ENCODE results near the gene CENPF. TPM values are rescaled to one million over a fixed set of nuclear protein-coding genes. Genes with fewer than 3 reads are reported as not detected.
A peak's percentile ranks its signal among the peaks of the same experiment; 100 is the strongest.

Gene CENPF
- 4.7 TPM for total RNA-seq

GRCh38 chr1:214602764-214603657 is at the start of gene CENPF:
Gene CENPF, plus strand, starts transcription at chr1:214603195. Its CDS starts 10,560 bp downstream, at chr1:214613755.
- Histone ChIP-seq H3K27ac (ENCODE audit: low read depth, low read length) (peak within 1 kb of the TSS; percentile 63), H3K4me3 (ENCODE audit: low read length in 3 of 3) (peak within 1 kb of the TSS; percentile 82 to 95 (median 89)), H3K9me3 (ENCODE audit: control insufficient read depth in 3 of 3, low read length in 3 of 3) (no peaks in the 10 kb centered on the region), H3K36me3 (ENCODE audit: control insufficient read depth in 3 of 3, insufficient read depth in 3 of 3, low read length in 3 of 3) (no peaks in the 10 kb centered on the region), H3K4me1 (ENCODE audit: control insufficient read depth in 3 of 3, insufficient read depth in 3 of 3, low read length in 3 of 3) (peaks cover 5 to 10% (median 7%) of the 10 kb centered on the region in 3 donors), H3K27me3 (ENCODE audit: control insufficient read depth in 3 of 3, insufficient read depth in 3 of 3, low read length in 3 of 3) (no peaks in the 10 kb centered on the region), H3K9ac (ENCODE audit: low read depth in 1 of 3, low read length in 3 of 3) (peak within 1 kb of the TSS; percentile 59 to 81 (median 73))

GRCh38 chr1:214557952-214558735 is 44.9 kb upstream of the CENPF start:
- Histone ChIP-seq H3K27ac (ENCODE audit: low read depth, low read length) (peak overlapping the region; percentile 13), H3K4me3 (ENCODE audit: low read length in 3 of 3) (no peak overlapping the region), H3K4me1 (ENCODE audit: control insufficient read depth in 3 of 3, insufficient read depth in 3 of 3, low read length in 3 of 3) (peaks cover 0 to 7% (median 0%) of the 10 kb centered on the region in 3 donors), H3K9ac (ENCODE audit: low read depth in 1 of 3, low read length in 3 of 3) (no peak overlapping the region), H3K27me3 (ENCODE audit: control insufficient read depth in 3 of 3, insufficient read depth in 3 of 3, low read length in 3 of 3) (no peaks in the 10 kb centered on the region), H3K9me3 (ENCODE audit: control insufficient read depth in 3 of 3, low read length in 3 of 3) (no peaks in the 10 kb centered on the region), H3K36me3 (ENCODE audit: control insufficient read depth in 3 of 3, insufficient read depth in 3 of 3, low read length in 3 of 3) (no peaks in the 10 kb centered on the region)

- Histone ChIP-seq H3K4me1 (ENCODE audit: control insufficient read depth in 3 of 3, insufficient read depth in 3 of 3, low read length in 3 of 3) (no peaks in the 10 kb centered on the region), H3K9me3 (ENCODE audit: control insufficient read depth in 3 of 3, low read length in 3 of 3) (no peaks in the 10 kb centered on the region), H3K36me3 (ENCODE audit: control insufficient read depth in 3 of 3, insufficient read depth in 3 of 3, low read length in 3 of 3) (no peaks in the 10 kb centered on the region)
Observed at GRCh38 chr1:214563881-214564280, 39.1 kb upstream of the CENPF start.

GRCh38 chr1:214565310-214565709 is 37.7 kb upstream of the CENPF start:
- Histone ChIP-seq H3K4me1 (ENCODE audit: control insufficient read depth in 3 of 3, insufficient read depth in 3 of 3, low read length in 3 of 3) (no peaks in the 10 kb centered on the region), H3K27me3 (ENCODE audit: control insufficient read depth in 3 of 3, insufficient read depth in 3 of 3, low read length in 3 of 3) (no peaks in the 10 kb centered on the region), H3K27ac (ENCODE audit: low read depth, low read length) (no peak overlapping the region), H3K4me3 (ENCODE audit: low read length in 3 of 3) (no peak overlapping the region), H3K9ac (ENCODE audit: low read depth in 1 of 3, low read length in 3 of 3) (no peak overlapping the region), H3K9me3 (ENCODE audit: control insufficient read depth in 3 of 3, low read length in 3 of 3) (no peaks in the 10 kb centered on the region), H3K36me3 (ENCODE audit: control insufficient read depth in 3 of 3, insufficient read depth in 3 of 3, low read length in 3 of 3) (no peaks in the 10 kb centered on the region)

More at GRCh38 chr1:214563881-214564280, 39.1 kb upstream of the CENPF start:
- H3K9ac ChIP-seq (ENCODE audit: low read depth in 1 of 3, low read length in 3 of 3): no peak overlapping the region
- no peaks in the 10 kb centered on the region for H3K27me3 ChIP-seq (ENCODE audit: control insufficient read depth in 3 of 3, insufficient read depth in 3 of 3, low read length in 3 of 3)
- H3K4me3 ChIP-seq (ENCODE audit: low read length in 3 of 3): no peak overlapping the region
- no peak overlapping the region for H3K27ac ChIP-seq (ENCODE audit: low read depth, low read length)

- Histone ChIP-seq H3K4me1 (ENCODE audit: control insufficient read depth in 3 of 3, insufficient read depth in 3 of 3, low read length in 3 of 3) (no peaks in the 10 kb centered on the region), H3K9ac (ENCODE audit: low read depth in 1 of 3, low read length in 3 of 3) (no peak overlapping the region), H3K9me3 (ENCODE audit: control insufficient read depth in 3 of 3, low read length in 3 of 3) (no peaks in the 10 kb centered on the region), H3K36me3 (ENCODE audit: control insufficient read depth in 3 of 3, insufficient read depth in 3 of 3, low read length in 3 of 3) (no peaks in the 10 kb centered on the region), H3K27me3 (ENCODE audit: control insufficient read depth in 3 of 3, insufficient read depth in 3 of 3, low read length in 3 of 3) (no peaks in the 10 kb centered on the region), H3K27ac (ENCODE audit: low read depth, low read length) (no peak overlapping the region), H3K4me3 (ENCODE audit: low read length in 3 of 3) (no peak overlapping the region)
Observed at GRCh38 chr1:214566158-214567104, 36.6 kb upstream of the CENPF start.

- Histone ChIP-seq H3K4me3 (ENCODE audit: low read length in 3 of 3) (no peak overlapping the region), H3K27me3 (ENCODE audit: control insufficient read depth in 3 of 3, insufficient read depth in 3 of 3, low read length in 3 of 3) (no peaks in the 10 kb centered on the region), H3K9ac (ENCODE audit: low read depth in 1 of 3, low read length in 3 of 3) (no peak overlapping the region), H3K9me3 (ENCODE audit: control insufficient read depth in 3 of 3, low read length in 3 of 3) (no peaks in the 10 kb centered on the region), H3K27ac (ENCODE audit: low read depth, low read length) (no peak overlapping the region), H3K4me1 (ENCODE audit: control insufficient read depth in 3 of 3, insufficient read depth in 3 of 3, low read length in 3 of 3) (no peaks in the 10 kb centered on the region), H3K36me3 (ENCODE audit: control insufficient read depth in 3 of 3, insufficient read depth in 3 of 3, low read length in 3 of 3) (no peaks in the 10 kb centered on the region)
Observed at GRCh38 chr1:214567481-214567980, 35.5 kb upstream of the CENPF start.

- Histone ChIP-seq H3K4me3 (ENCODE audit: low read length in 3 of 3) (no peak overlapping the region), H3K4me1 (ENCODE audit: control insufficient read depth in 3 of 3, insufficient read depth in 3 of 3, low read length in 3 of 3) (peaks cover 0 to 2% (median under 1%) of the 10 kb centered on the region in 3 donors), H3K9me3 (ENCODE audit: control insufficient read depth in 3 of 3, low read length in 3 of 3) (no peaks in the 10 kb centered on the region), H3K9ac (ENCODE audit: low read depth in 1 of 3, low read length in 3 of 3) (no peak overlapping the region), H3K27ac (ENCODE audit: low read depth, low read length) (no peak overlapping the region), H3K36me3 (ENCODE audit: control insufficient read depth in 3 of 3, insufficient read depth in 3 of 3, low read length in 3 of 3) (no peaks in the 10 kb centered on the region), H3K27me3 (ENCODE audit: control insufficient read depth in 3 of 3, insufficient read depth in 3 of 3, low read length in 3 of 3) (no peaks in the 10 kb centered on the region)
Observed at GRCh38 chr1:214568328-214568727, 34.7 kb upstream of the CENPF start.

GRCh38 chr1:214569357-214570004 is 33.5 kb upstream of the CENPF start:
- Histone ChIP-seq H3K36me3 (ENCODE audit: control insufficient read depth in 3 of 3, insufficient read depth in 3 of 3, low read length in 3 of 3) (no peaks in the 10 kb centered on the region), H3K4me3 (ENCODE audit: low read length in 3 of 3) (no peak overlapping the region), H3K9me3 (ENCODE audit: control insufficient read depth in 3 of 3, low read length in 3 of 3) (no peaks in the 10 kb centered on the region), H3K27me3 (ENCODE audit: control insufficient read depth in 3 of 3, insufficient read depth in 3 of 3, low read length in 3 of 3) (no peaks in the 10 kb centered on the region), H3K4me1 (ENCODE audit: control insufficient read depth in 3 of 3, insufficient read depth in 3 of 3, low read length in 3 of 3) (peaks cover 5 to 10% (median 7%) of the 10 kb centered on the region in 3 donors), H3K9ac (ENCODE audit: low read depth in 1 of 3, low read length in 3 of 3) (no peak overlapping the region), H3K27ac (ENCODE audit: low read depth, low read length) (no peak overlapping the region)

GRCh38 chr1:214570442-214570841 is 32.6 kb upstream of the CENPF start:
- Histone ChIP-seq H3K9me3 (ENCODE audit: control insufficient read depth in 3 of 3, low read length in 3 of 3) (no peaks in the 10 kb centered on the region), H3K9ac (ENCODE audit: low read depth in 1 of 3, low read length in 3 of 3) (no peak overlapping the region), H3K27ac (ENCODE audit: low read depth, low read length) (no peak overlapping the region), H3K27me3 (ENCODE audit: control insufficient read depth in 3 of 3, insufficient read depth in 3 of 3, low read length in 3 of 3) (no peaks in the 10 kb centered on the region), H3K4me3 (ENCODE audit: low read length in 3 of 3) (no peak overlapping the region), H3K36me3 (ENCODE audit: control insufficient read depth in 3 of 3, insufficient read depth in 3 of 3, low read length in 3 of 3) (no peaks in the 10 kb centered on the region), H3K4me1 (ENCODE audit: control insufficient read depth in 3 of 3, insufficient read depth in 3 of 3, low read length in 3 of 3) (peaks cover 5 to 10% (median 7%) of the 10 kb centered on the region in 3 donors)
